Esophagus muscularis mucosa (tissue), 4 donors: Measurements from ENCODE around the gene HEATR5A. TPM values are rescaled to one million over a fixed set of nuclear protein-coding genes. Genes with fewer than 3 reads are reported as not detected.

Experiments used
- DNase-seq: peaks from one replicate; pipeline ENCODE4 v3.0.0-alpha.2; 2017; ENCODE audit errors: extremely low spot score
- H3K27ac ChIP-seq, 4 donors: fragments of 200-600 bp; sonication (generic); replicated peaks in 1 of 4; 1 replicate in 3 of 4; 2 replicates in 1 of 4; pipeline ENCODE4 v1.5.1; 2016 to 2019; ENCODE audit warnings: mild to moderate bottlenecking in 1 of 4
- H3K27me3 ChIP-seq, 4 donors: fragments of 200-600 bp; sonication (generic); one replicate each; pipeline versions ENCODE4 v1.5.1 to v1.6.0; 2016 to 2019
- H3K36me3 ChIP-seq, 4 donors: fragments of 200-600 bp; sonication (generic); one replicate each; pipeline ENCODE4 v1.5.1; 2016 to 2019
- H3K4me1 ChIP-seq, 4 donors: fragments of 200-600 bp; sonication (generic); one replicate each; pipeline ENCODE4 v1.5.1; 2016 to 2019
- H3K4me3 ChIP-seq, 4 donors: fragments of 200-600 bp; sonication (generic); 1 replicate in 2 of 4; 2 replicates in 2 of 4; pipeline ENCODE4 v1.5.1; 2016 to 2019; ENCODE audit warnings: mild to moderate bottlenecking in 4 of 4, moderate library complexity in 1 of 4
- H3K9me3 ChIP-seq, 4 donors: fragments of 200-600 bp; sonication (generic); 1 replicate in 3 of 4; 2 replicates in 1 of 4; pipeline ENCODE4 v1.5.1; 2016 to 2019
- CTCF ChIP-seq, 3 experiments: fragments of 200-600 bp in 2 of 3; fragments of 450-650 bp in 1 of 3; sonication (generic) in 2 of 3; IDR thresholded peaks; one replicate each; pipeline ENCODE4 v1.5.1; 2017 to 2019; ENCODE audit warnings: antibody characterized with exemption in 3 of 3, mild to moderate bottlenecking in 2 of 3, moderate library complexity in 1 of 3
- EP300 ChIP-seq: sonication (generic); formaldehyde crosslinking; IDR thresholded peaks from one replicate; pipeline ENCODE4 v1.6.1; 2017; ENCODE audit warnings: antibody characterized with exemption
- POLR2A ChIP-seq: fragments of 450-650 bp; IDR thresholded peaks from one replicate; pipeline ENCODE4 v1.6.1; 2017; ENCODE audit warnings: antibody characterized with exemption, moderate library complexity, mild to moderate bottlenecking, low read depth
- POLR2AphosphoS5 ChIP-seq, 2 donors: sonication (generic); formaldehyde crosslinking; IDR thresholded peaks; one replicate each; pipeline ENCODE4 v1.6.1; 2017; ENCODE audit warnings: antibody characterized with exemption in 2 of 2
- WGBS: methylation state at CpG from one replicate; pipeline ENCODE4 v1.1.5; 2018; 5-methylcytosine and 5-hydroxymethylcytosine counted together
- intact Hi-C: fragments of 100-400 bp; cut with DNase I; formaldehyde crosslinking; loops from one replicate; pipeline ENCODE4 v1.15.1; 2023
- total RNA-seq, 4 donors: library from RNA; depleted of rRNA; stranded (reverse); fragments of >200 nt; gene quantifications; one replicate each; pipeline versions ENCODE4 v1.1.0 to v1.2.1, GENCODE V29; 2016

The HEATR5A gene
- total RNA-seq, 4 donors from 2014 or later, result 24.1 to 38.2 (median 28.2) TPM

GRCh38 chr14:31428011-31428410 lies 7.7 kb upstream of the HEATR5A start:
- TF ChIP-seq CTCF (IDR thresholded peaks at IDR 0.05) (no peak), POLR2A (no peak), EP300 (no peak), POLR2AphosphoS5 (IDR thresholded peaks at IDR 0.05) (no peak)
- Histone ChIP-seq H3K27me3 (no peaks in the 10 kb centered on the region), H3K9me3 (peaks cover 0 to 3% (median 0%) of the 10 kb centered on the region in 4 donors), H3K4me1 (no peaks in the 10 kb centered on the region), H3K4me3 (no peak overlapping the region), H3K27ac (no peak overlapping the region), H3K36me3 (peaks cover 0 to 5% (median 2%) of the 10 kb centered on the region in 4 donors)
- intact Hi-C loops, result no loop called here
- no peak for DNase-seq
- 85% methylated on average over 1 of the region's 1 CpG for WGBS

- intact Hi-C loops, result no loop called here
- H3K27me3 ChIP-seq, result no peaks in the 10 kb centered on the region
- no peak overlapping the region for H3K27ac ChIP-seq
- WGBS, result 50% methylated on average over 2 of the region's 2 CpGs
- peaks cover 0 to 2% (median 0%) of the 10 kb centered on the region in 4 donors for H3K9me3 ChIP-seq
- H3K4me3 ChIP-seq, result no peak overlapping the region
- no peak for DNase-seq
- no peak for TF ChIP-seq POLR2AphosphoS5 (IDR thresholded peaks at IDR 0.05)
- TF ChIP-seq EP300, result no peak
- TF ChIP-seq CTCF (IDR thresholded peaks at IDR 0.05), result no peak
- no peak for TF ChIP-seq POLR2A
- peaks cover 0 to 4% (median 0%) of the 10 kb centered on the region in 4 donors for H3K36me3 ChIP-seq
- no peaks in the 10 kb centered on the region for H3K4me1 ChIP-seq
Measured at GRCh38 chr14:31426663-31427062, 6.3 kb upstream of the HEATR5A start.

GRCh38 chr14:31425905-31426304 lies 5.6 kb upstream of the HEATR5A start:
- Histone ChIP-seq H3K4me1 (peaks cover 0 to 2% (median 2%) of the 10 kb centered on the region in 4 donors), H3K4me3 (no peak overlapping the region), H3K36me3 (peaks cover 0 to 4% (median 0%) of the 10 kb centered on the region in 4 donors), H3K27me3 (no peaks in the 10 kb centered on the region), H3K9me3 (no peaks in the 10 kb centered on the region), H3K27ac (no peak overlapping the region)
- no peak for DNase-seq
- TF ChIP-seq CTCF (IDR thresholded peaks at IDR 0.05) (no peak), POLR2AphosphoS5 (IDR thresholded peaks at IDR 0.05) (no peak), POLR2A (no peak), EP300 (no peak)
- intact Hi-C loops, result no loop called here

GRCh38 chr14:31421200-31421599 lies 850 bp upstream of the HEATR5A start:
- WGBS, result 86% methylated on average over 5 of the region's 5 CpGs
- TF ChIP-seq POLR2A (no peak), EP300 (no peak), CTCF (IDR thresholded peaks at IDR 0.05) (no peak), POLR2AphosphoS5 (IDR thresholded peaks at IDR 0.05) (no peak)
- Histone ChIP-seq H3K4me3 (peak overlapping the region in 3 of 4 donors; percentile 82 to 96 (median 86)), H3K36me3 (no peaks in the 10 kb centered on the region), H3K27me3 (no peaks in the 10 kb centered on the region), H3K9me3 (no peaks in the 10 kb centered on the region), H3K4me1 (peaks cover 13 to 38% (median 32%) of the 10 kb centered on the region in 4 donors), H3K27ac (peak overlapping the region in 2 of 4 donors; percentile 91 to 95)
- no peak for DNase-seq
- intact Hi-C loops, result loop anchor here (5.0 kb wide), 1 partner anchor 36 kb away; the partner anchor contains the start of gene DTD2

GRCh38 chr14:31419967-31420318 lies 407 bp downstream of the HEATR5A start:
- H3K27me3 ChIP-seq, result no peaks in the 10 kb centered on the region
- DNase-seq, result no peak
- peaks cover 17 to 49% (median 39%) of the 10 kb centered on the region in 4 donors for H3K4me1 ChIP-seq
- H3K36me3 ChIP-seq, result no peaks in the 10 kb centered on the region
- H3K27ac ChIP-seq, result peak overlapping the region; percentile 89 to 95 (median 90)
- intact Hi-C loops, result loop anchor here (5.0 kb wide), 1 partner anchor 37 kb away; the partner anchor contains the start of gene DTD2
- TF ChIP-seq CTCF (IDR thresholded peaks at IDR 0.05) (no peak), POLR2AphosphoS5 (IDR thresholded peaks at IDR 0.05) (no peak), EP300 (no peak), POLR2A (no peak)
- peak overlapping the region; percentile 82 to 98 (median 91) for H3K4me3 ChIP-seq
- no peaks in the 10 kb centered on the region for H3K9me3 ChIP-seq
- 0% methylated on average over 6 of the region's 33 CpGs for WGBS
